Sigmoid colon (tissue), 4 donors: ENCODE measurements around the gene GTF2IRD1.
"Not testable (repeated sequence)": the region's sequence is repeated elsewhere in the genome, so short reads cannot be mapped to it uniquely, and the experiment has no call there.

Experiments
- POLR2A ChIP-seq, 2 donors: fragments of 450-650 bp; IDR thresholded peaks; one replicate each; pipeline ENCODE4 v1.6.1; 2016; ENCODE audit warnings: antibody characterized with exemption in 2 of 2, mild to moderate bottlenecking in 2 of 2, moderate library complexity in 2 of 2
- POLR2AphosphoS5 ChIP-seq, 4 donors: sonication (generic); formaldehyde crosslinking; IDR thresholded peaks; one replicate each; pipeline ENCODE4 v1.6.1; 2017; ENCODE audit warnings: antibody characterized with exemption in 4 of 4
- TF ChIP-seq, protein P1 (sequence below), 4 experiments: fragments of 450-650 bp in 3 of 4; fragments of 200-600 bp in 1 of 4; IDR thresholded peaks; one replicate each; pipeline ENCODE4 v1.5.1; 2016 to 2019; ENCODE audit warnings: antibody characterized with exemption in 4 of 4, mild to moderate bottlenecking in 3 of 4, moderate library complexity in 2 of 4

DNA sequence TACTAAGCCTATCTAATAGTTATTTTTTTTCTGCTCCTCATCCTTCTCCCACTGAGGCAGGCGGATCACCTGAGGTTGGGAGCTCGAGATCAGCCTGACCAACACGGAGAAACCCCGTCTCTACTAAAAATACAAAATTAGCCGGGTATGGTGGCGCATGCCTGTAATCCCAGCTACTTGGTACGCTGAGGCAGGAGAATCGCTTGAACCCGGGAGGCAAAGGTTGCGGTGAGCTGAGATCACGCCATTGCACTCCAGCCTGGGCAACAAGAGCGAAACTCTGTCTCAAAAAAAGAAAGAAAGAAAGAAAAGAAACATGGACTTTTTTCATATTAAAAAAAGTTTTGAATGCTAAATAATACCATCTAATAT, 197.4 kb downstream of the GTF2IRD1 start:
- not testable (repeated sequence) for TF ChIP-seq POLR2AphosphoS5, POLR2A (IDR thresholded peaks at IDR 0.05)
- TF ChIP-seq, protein P1, sequence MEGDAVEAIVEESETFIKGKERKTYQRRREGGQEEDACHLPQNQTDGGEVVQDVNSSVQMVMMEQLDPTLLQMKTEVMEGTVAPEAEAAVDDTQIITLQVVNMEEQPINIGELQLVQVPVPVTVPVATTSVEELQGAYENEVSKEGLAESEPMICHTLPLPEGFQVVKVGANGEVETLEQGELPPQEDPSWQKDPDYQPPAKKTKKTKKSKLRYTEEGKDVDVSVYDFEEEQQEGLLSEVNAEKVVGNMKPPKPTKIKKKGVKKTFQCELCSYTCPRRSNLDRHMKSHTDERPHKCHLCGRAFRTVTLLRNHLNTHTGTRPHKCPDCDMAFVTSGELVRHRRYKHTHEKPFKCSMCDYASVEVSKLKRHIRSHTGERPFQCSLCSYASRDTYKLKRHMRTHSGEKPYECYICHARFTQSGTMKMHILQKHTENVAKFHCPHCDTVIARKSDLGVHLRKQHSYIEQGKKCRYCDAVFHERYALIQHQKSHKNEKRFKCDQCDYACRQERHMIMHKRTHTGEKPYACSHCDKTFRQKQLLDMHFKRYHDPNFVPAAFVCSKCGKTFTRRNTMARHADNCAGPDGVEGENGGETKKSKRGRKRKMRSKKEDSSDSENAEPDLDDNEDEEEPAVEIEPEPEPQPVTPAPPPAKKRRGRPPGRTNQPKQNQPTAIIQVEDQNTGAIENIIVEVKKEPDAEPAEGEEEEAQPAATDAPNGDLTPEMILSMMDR (IDR thresholded peaks at IDR 0.05): not testable (repeated sequence)
